T-helper 2 cell treated with Interferon-gamma antibody and Interleukin-4, amounts not matched to agents 5 μg/mL and 100 μg/mL, for 36 hours (primary cell): ENCODE measurements around the gene CNOT6.

Source experiments
- DNase-seq: peaks from one replicate; pipeline ENCODE4 v3.0.0; 2021; ENCODE audit warnings: low spot score
- H3K27ac Mint-ChIP-seq: one replicate; pipeline ENCODE4 v1.8.0; 2021; ENCODE audit warnings: mild to moderate bottlenecking, mixed read lengths
- H3K27me3 Mint-ChIP-seq: one replicate; pipeline ENCODE4 v1.8.0; 2021; ENCODE audit warnings: low read depth, mixed read lengths
- H3K36me3 Mint-ChIP-seq: one replicate; pipeline ENCODE4 v1.8.0; 2021; ENCODE audit warnings: low read depth, mixed read lengths
- H3K4me1 Mint-ChIP-seq: one replicate; pipeline ENCODE4 v1.8.0; 2021; ENCODE audit warnings: low read depth, mixed read lengths
- H3K4me3 Mint-ChIP-seq: one replicate; pipeline ENCODE4 v1.8.0; 2022; ENCODE audit warnings: mild to moderate bottlenecking, moderate library complexity, mixed read lengths
- H3K9me3 Mint-ChIP-seq: one replicate; pipeline ENCODE4 v1.8.0; 2021; ENCODE audit warnings: mixed read lengths

CNOT6 gene

DNA sequence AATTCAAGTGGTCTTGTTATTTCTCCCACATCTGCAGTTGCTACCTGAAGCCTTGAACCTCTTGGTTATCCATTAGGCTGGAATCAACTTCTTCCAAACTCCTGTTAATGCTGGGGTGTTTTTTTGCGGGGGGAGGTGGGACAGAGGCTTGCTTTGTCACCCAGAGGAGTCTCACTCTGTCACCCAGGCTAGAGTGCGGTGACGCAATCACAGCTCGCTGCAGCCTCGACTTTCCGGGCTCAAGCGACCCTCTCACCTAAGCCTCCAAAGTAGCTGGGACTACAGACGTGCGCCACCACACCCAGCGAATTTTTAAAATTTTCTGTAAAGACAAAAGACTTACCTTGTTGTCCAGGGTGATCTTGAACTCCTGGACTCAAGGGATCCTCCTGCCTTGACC, 92.7 kb downstream of the CNOT6 start:
- Mint-ChIP-seq H3K27me3 (peaks cover 25% of the 10 kb centered on the region), H3K27ac (no peak overlapping the region), H3K4me3 (no peak overlapping the region), H3K36me3 (no peaks in the 10 kb centered on the region), H3K9me3 (no peaks in the 10 kb centered on the region), H3K4me1 (no peaks in the 10 kb centered on the region)
- no peak for DNase-seq

DNA sequence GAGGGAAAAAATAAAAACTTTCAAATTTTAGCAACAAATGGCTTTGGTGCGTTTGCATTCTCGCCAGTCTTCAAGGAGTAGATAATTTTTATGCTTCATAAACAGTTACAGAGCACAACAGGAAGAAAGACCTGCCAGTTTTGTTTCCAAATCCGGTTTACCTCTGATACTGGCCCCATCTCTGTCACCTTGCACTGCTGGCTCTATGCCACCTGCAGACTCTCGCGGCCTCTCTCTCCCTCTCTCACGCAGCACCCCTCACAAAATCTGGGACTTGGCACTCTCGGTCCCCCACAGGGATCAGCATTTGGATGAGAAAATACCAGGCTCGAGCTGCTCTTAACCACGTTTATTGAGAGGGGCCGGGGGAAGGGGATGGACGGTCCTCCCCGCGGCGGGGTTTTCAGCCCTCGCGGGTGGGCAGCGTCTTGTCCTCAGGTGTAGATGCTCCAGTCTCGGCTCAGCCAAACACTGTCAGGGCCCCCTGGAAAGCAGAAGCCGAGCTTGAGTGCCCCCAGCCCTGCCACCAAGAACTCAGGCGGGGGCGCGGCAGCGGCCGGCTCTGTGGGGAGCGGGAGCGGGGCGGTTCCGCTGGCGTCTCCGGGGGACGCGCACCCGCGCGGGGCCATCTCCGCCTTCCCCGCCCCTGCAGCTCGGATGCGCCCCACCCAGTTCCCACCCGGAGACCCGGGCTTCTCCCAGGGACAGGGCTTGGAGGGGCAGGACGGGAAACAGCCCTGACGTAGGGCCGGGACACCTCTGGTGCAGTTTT, 95.8 kb downstream of the CNOT6 start:
- Mint-ChIP-seq H3K4me1 (peaks cover 2% of the 10 kb centered on the region), H3K4me3 (no peak overlapping the region), H3K9me3 (no peaks in the 10 kb centered on the region), H3K27ac (no peak overlapping the region), H3K27me3 (peaks cover 39% of the 10 kb centered on the region), H3K36me3 (no peaks in the 10 kb centered on the region)
- no peak for DNase-seq

DNA sequence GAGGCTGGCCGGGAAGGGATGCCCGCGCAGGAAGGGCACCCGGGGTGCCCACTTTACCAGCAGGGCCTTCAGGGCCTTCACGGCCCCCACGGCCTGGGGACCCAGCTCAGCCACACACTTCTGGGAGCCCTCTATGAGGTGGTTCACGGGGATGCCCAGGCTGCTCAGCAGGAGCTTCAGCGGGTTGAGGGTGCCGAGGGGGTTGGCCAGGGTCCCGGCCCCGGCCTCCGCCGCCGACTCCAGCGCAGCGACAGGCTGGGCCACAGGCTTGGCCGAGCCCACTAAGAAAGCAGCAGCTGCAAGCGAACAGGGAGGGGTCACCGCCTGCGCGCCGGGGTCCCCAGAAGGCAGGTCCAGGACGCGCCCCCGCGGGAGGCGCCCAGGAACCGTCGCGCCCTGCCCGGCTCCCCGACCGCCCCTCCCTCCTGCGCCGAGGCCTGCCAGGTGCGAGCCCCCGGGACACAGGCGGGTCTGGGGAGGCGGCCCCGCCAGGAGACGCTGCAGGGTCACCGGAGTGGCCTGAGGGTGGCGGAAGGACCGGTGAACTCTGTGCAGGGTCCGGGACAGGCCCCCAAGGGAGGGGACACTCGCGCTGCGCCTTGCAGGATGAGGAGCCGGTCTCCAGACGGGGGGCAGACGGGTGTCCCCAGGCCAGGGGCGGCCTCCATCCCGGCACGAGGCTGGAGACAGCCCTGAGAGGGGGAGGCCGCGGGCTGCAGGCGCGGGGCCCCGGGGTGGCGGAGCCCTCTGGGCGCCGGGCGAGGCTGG, 96.5 kb downstream of the CNOT6 start:
- H3K4me3 Mint-ChIP-seq, result no peak overlapping the region
- no peak for DNase-seq
- H3K27ac Mint-ChIP-seq, result no peak overlapping the region
- peaks cover 2% of the 10 kb centered on the region for H3K4me1 Mint-ChIP-seq
- H3K36me3 Mint-ChIP-seq, result no peaks in the 10 kb centered on the region
- no peaks in the 10 kb centered on the region for H3K9me3 Mint-ChIP-seq
- H3K27me3 Mint-ChIP-seq, result peaks cover 39% of the 10 kb centered on the region

DNA sequence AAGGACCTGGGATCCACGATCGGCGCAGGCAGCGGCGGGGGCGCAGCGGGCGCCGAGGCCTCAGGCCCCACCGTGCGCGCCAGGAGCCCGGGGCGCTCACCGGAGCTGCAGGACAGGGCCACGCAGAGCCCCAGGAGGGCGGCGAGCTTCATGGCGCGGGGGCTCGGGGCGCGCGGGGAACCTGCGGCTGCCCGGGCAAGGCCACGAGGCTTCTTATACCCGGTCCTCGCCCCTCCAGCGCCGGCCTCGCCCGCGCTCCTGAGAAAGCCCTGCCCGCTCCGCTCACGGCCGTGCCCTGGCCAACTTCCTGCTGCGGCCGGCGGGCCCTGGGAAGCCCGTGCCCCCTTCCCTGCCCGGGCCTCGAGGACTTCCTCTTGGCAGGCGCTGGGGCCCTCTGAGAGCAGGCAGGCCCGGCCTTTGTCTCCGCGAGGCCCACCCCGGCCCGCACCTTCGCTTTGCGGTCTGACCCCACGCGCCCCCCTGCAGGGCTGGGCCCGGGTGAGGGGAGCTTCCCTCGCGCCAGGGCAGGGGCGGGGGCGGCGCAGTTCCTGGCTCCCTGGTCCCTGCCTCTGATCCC, 97.2 kb downstream of the CNOT6 start, which contains the start of gene SCGB3A1:
Gene SCGB3A1, minus strand, starts transcription at position 189 of the 577 bp plus-strand sequence. Its CDS starts 37 bp downstream, at position 152.
- DNase-seq, result no peak
- Mint-ChIP-seq H3K27me3 (peaks cover 37% of the 10 kb centered on the region), H3K36me3 (no peaks in the 10 kb centered on the region), H3K9me3 (no peaks in the 10 kb centered on the region), H3K4me3 (no peak within 1 kb of the TSS), H3K4me1 (peaks cover 2% of the 10 kb centered on the region), H3K27ac (no peak within 1 kb of the TSS)

DNA sequence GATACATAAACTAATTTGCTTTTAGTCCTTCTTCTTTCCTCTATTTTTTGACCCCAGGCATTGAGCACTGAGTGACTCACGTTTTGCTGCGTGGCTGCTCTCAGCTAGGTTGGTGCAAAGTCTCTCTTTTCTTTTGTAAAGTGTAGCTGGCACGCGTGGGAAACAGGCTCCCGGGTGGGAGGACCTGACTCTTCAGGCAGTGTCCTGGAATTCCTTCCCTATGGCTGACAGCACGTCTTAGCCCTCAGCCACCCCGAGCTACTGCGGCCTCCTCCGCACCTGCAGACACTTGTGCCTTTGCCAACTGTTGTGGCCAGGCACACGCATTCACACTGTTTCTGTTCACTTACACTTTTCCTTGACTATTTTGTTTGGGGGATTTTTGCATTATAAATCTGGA, 98.0 kb downstream of the CNOT6 start:
- DNase-seq, result no peak
- Mint-ChIP-seq H3K4me3 (no peak overlapping the region), H3K4me1 (peaks cover 2% of the 10 kb centered on the region), H3K9me3 (no peaks in the 10 kb centered on the region), H3K27me3 (peaks cover 33% of the 10 kb centered on the region), H3K36me3 (no peaks in the 10 kb centered on the region), H3K27ac (no peak overlapping the region)

DNA sequence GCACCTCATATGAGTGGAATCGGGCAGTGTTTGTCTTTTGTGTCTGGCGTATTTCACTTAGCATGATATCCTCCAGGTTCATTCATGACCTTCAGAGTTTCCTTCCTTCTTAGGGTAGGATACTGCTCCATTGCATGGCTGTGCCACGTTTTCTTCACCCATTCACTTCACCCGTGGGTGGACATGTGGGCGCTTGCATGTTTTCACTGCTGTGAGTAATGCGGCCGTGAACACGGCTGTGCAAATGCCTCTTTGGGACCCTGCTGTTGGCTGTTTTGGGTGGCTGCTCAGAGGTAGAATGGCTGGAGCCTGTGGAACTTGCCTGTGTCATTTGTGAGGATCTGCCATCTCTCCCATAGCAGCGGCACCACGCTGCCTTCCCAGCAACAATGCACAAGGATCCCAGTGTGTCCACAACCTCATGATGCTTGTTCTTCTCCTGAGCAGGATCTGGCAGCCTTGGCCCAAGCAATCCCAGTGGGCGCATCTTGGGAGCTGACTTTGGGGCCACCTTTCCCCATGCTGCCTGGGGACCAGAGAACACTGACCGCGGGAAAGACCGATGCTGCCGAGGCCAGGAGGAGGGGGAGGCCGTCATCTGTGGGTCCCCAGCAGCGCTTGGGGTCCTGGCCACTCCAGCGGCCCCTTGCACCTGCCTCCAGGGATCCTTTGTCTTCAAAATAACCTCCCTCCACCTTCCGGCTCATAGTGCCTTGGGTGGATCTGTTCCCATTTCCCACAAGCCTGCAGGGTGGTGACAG, 99.4 kb downstream of the CNOT6 start:
- Mint-ChIP-seq H3K9me3 (no peaks in the 10 kb centered on the region), H3K27me3 (peaks cover 32% of the 10 kb centered on the region), H3K4me1 (peaks cover 2% of the 10 kb centered on the region), H3K4me3 (no peak overlapping the region), H3K36me3 (no peaks in the 10 kb centered on the region), H3K27ac (no peak overlapping the region)
- no peak for DNase-seq

DNA sequence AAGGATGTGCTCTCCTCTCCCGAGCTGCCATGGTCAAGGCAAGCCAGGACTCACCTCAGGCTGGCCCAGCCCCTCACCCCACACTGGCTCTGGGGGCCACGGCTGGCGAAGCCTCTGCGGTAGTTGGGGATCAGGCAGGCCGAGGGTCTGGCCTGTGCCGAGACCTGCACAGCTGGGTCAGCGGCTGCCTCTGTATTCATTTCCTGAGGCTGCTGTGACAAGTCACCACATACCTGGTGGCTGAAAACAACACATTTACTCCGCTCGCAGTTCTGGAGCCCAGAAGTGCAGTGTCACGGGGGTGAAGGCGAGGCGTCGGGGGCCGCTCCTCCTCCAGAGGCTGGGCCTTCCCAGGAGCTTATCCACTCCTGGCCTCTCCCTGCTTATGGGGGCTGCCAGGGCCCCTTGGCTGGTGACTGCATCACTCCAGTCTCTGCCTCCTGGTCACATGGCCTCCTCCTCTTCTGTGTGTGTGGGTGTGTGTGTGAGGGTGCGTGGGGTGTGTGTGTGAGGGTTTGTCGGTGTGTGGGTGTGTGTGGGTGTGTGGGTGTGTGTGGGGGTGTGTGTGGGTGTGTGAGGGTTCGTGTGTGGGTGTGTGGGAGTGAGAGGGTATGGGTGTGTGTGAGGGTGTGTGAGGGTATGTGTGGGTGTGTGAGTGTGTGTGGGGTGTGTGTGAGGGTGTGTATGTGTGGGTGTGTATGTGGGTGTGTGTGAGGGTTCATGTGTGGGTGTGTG, 100.3 kb downstream of the CNOT6 start:
- H3K27me3 Mint-ChIP-seq, result peaks cover 23% of the 10 kb centered on the region
- H3K4me3 Mint-ChIP-seq, result no peak overlapping the region
- H3K27ac Mint-ChIP-seq, result no peak overlapping the region

DNA sequence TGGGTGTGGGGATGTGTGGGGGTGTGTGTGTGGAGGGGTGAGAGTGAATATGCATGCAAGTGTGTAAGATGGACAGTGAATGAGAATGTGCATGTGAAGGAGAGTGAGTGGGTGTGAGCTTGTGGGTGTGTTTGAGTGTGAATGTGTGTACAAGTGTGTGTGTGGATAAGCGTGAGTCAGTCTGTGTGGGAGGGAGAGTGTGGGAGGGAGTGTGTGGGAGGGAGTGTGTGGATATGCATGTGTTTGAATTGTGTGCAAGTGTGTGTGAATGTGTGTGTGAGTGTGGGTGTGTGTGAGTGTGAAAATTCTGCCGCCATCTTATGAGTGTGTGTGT, 100.8 kb downstream of the CNOT6 start:
- no peak for DNase-seq
- Mint-ChIP-seq H3K27me3 (peaks cover 18% of the 10 kb centered on the region), H3K4me1 (peaks cover 2% of the 10 kb centered on the region), H3K27ac (no peak overlapping the region), H3K4me3 (no peak overlapping the region), H3K36me3 (no peaks in the 10 kb centered on the region), H3K9me3 (no peaks in the 10 kb centered on the region)

More for the DNA sequence above, 100.3 kb downstream of the CNOT6 start:
- Mint-ChIP-seq H3K36me3 (no peaks in the 10 kb centered on the region), H3K4me1 (peaks cover 2% of the 10 kb centered on the region), H3K9me3 (no peaks in the 10 kb centered on the region)
- DNase-seq, result no peak

DNA sequence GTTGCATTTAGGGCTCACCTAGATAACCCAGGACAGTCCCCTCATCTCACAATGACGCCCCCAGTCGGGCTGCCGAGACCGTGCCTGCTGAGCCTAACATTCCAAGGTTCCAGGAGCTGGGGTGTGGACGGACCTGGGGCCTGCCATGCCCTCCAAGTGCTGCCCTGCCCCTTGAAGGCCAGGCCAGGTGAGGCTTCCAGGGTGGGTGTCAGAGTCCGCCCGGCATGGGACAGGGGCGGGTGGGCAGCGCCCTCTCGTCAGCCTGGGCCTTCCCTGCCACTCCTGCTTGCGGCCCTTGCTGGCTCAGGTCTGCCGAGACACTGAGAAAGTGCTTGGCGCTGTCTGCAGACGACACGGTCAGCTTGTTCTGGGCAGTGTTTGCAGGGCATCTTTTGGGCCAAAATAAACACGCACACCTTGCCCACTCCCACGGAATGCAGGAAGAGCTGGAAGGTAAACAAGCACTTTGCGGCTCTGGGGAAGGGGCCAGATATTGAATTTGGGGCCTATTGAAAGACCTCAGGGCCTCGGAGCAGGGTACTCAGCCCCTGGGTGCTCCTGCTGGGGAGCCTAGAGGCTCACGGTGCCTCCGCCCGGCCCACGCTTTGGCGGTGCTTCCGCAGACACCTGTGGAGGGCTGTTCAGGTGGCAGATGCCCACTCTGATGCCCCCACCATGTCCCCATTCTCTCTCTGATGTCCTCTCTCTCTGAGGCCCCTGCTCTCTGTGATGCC, 101.4 kb downstream of the CNOT6 start:
- Mint-ChIP-seq H3K27ac (no peak overlapping the region), H3K36me3 (no peaks in the 10 kb centered on the region), H3K9me3 (no peaks in the 10 kb centered on the region), H3K4me3 (no peak overlapping the region), H3K4me1 (peaks cover 2% of the 10 kb centered on the region), H3K27me3 (peaks cover 18% of the 10 kb centered on the region)
- DNase-seq, result no peak

DNA sequence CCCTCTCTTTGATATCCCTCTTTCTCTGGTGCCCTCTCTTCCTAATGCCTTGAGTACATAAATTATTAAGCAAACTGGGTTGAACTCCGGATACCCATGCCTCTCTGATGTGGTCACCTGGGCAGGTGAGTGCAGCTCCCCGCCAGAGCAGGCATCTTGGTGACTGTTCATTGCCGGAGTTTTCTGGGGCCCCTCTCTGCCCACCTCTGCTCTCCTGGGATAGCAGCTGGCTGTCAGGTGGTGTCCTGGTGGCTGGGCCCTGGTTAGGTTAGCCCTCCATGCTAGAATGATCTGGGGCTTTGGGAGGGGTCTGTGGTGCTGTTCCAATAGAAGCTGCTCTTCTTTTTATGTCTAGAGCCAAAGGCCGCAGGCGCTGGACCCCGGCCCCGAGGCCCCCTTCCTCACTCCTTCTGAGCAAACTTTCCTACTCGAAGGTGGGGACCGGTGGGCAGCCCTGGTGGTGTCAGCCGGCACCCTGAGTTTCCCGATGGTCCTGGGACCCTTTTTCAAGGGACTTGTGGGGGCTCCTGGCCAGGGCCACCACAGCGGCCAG, 102.0 kb downstream of the CNOT6 start:
- H3K9me3 Mint-ChIP-seq, result no peaks in the 10 kb centered on the region
- H3K36me3 Mint-ChIP-seq, result no peaks in the 10 kb centered on the region
- no peak for DNase-seq
- H3K27me3 Mint-ChIP-seq, result peaks cover 18% of the 10 kb centered on the region
- H3K4me3 Mint-ChIP-seq, result no peak overlapping the region
- no peak overlapping the region for H3K27ac Mint-ChIP-seq
- H3K4me1 Mint-ChIP-seq, result peaks cover 2% of the 10 kb centered on the region

DNA sequence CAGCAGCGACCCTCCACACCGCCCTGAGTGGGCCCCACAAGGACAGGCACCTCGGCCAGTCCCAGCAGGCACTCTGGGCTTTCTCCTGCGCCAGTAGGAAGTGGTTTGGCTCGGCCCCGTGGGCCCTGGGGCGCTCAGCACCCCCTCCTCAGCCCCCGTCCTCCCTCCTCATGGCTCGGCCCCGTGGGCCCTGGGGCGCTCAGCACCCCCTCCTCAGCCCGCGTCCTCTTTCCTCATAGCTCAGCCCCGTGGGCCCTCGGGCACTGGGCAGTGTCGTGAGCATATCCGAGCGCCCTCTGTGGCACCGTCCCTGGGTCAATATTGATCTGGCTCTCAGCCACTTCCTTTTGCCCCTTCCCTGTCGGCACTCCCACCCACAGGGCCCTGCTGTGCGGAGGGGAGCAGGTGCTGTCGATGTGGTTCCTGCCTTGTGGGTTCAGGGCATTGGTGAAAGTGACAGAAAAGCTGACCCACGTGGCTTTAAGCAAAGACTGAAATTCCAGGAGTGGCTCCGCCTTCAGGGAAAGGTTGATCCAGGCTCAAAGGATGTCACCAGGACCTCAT, 102.6 kb downstream of the CNOT6 start:
- Mint-ChIP-seq H3K27me3 (peaks cover 18% of the 10 kb centered on the region), H3K4me3 (no peak overlapping the region), H3K4me1 (peaks cover 2% of the 10 kb centered on the region), H3K36me3 (no peaks in the 10 kb centered on the region), H3K9me3 (no peaks in the 10 kb centered on the region), H3K27ac (no peak overlapping the region)
- DNase-seq, result no peak

DNA sequence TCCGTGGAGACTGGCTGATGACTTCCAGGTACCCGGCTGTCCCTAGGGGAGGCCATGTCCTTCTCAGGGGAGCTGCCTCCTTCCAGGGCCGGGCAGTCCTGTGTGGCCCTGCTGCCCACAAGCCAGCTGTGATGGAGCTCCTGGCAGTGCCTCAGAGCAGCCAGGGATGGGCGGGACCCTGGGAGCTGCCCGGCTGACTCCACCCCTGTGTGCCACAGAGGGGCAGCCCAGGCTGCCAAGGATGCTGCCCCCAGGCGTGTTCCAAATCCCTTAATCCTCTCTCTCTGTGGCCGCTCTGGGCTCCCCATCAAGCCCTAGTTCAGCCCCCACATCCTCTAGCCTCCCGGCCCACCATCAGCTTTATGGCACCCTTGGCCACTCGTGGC, 104.1 kb downstream of the CNOT6 start:
- Mint-ChIP-seq H3K4me1 (no peaks in the 10 kb centered on the region), H3K9me3 (no peaks in the 10 kb centered on the region), H3K27me3 (peaks cover 4% of the 10 kb centered on the region)

More for the DNA sequence above, 104.1 kb downstream of the CNOT6 start:
- no peak overlapping the region for H3K27ac Mint-ChIP-seq
- no peaks in the 10 kb centered on the region for H3K36me3 Mint-ChIP-seq
- no peak overlapping the region for H3K4me3 Mint-ChIP-seq
- no peak for DNase-seq
